ENCODE results near the gene AGBL5.

Gene AGBL5

DNA sequence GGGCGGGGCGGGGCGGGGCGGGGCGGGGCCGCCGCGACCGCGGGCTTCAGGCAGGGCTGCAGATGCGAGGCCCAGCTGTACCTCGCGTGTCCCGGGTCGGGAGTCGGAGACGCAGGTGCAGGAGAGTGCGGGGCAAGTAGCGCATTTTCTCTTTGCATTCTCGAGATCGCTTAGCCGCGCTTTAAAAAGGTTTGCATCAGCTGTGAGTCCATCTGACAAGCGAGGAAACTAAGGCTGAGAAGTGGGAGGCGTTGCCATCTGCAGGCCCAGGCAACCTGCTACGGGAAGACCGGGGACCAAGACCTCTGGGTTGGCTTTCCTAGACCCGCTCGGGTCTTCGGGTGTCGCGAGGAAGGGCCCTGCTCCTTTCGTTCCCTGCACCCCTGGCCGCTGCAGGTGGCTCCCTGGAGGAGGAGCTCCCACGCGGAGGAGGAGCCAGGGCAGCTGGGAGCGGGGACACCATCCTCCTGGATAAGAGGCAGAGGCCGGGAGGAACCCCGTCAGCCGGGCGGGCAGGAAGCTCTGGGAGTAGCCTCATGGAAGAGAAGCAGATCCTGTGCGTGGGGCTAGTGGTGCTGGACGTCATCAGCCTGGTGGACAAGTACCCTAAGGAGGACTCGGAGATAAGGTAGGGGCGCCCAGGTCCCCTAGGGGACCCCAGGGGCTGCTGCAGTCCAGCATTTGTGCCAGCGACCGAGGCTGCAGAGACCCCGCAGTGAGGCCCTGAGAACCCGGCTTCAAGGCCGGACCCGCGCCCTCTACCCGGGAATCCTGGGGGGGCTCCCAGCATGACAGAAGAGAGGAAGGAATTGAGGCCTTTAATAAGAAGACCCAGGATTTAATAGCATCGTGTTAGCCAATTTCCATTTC lies 35.5 kb downstream of the AGBL5 start, which contains the start of gene KHK:
Gene KHK (plus strand): TSS at position 49 of the 870 bp plus-strand sequence. CDS start 488 bp downstream, at position 537.
- Histone ChIP-seq H3K4me1 (ENCODE audit: insufficient read depth, low read length) (peaks cover 55% of the 10 kb centered on the region), H3K36me3 (ENCODE audit: insufficient read depth, low read length) (no peaks in the 10 kb centered on the region), H4K20me1 (ENCODE audit: insufficient read depth, low read length) (no peaks in the 10 kb centered on the region), H2AFZ (ENCODE audit: low read depth, low read length) (peak within 1 kb of the TSS; percentile 99), H3K9ac (ENCODE audit: low read depth, low read length) (peak within 1 kb of the TSS; percentile 95), H3K4me2 (ENCODE audit: insufficient read depth, low read length) (peak within 1 kb of the TSS; percentile 96), H3K27me3 (ENCODE audit: insufficient read depth, low read length, poor library complexity) (no peaks in the 10 kb centered on the region), H3K4me3 (ENCODE audit: low read depth in 1 of 2, low read length in 2 of 2) (peak within 1 kb of the TSS; percentile 35 to 72; a peak in 3 of 4 replicates), H3K27ac (ENCODE audit: low read length) (peak within 1 kb of the TSS; percentile 83), H3K79me2 (ENCODE audit: insufficient read depth, low read length) (peaks cover 10% of the 10 kb centered on the region), H3K9me3 (ENCODE audit: insufficient read depth, low read length, severe bottlenecking) (no peaks in the 10 kb centered on the region)
- ATAC-seq (ENCODE audit: insufficient read depth, low read depth) (no peak; the same call in 1 of the 3 replicates), DNase-seq (no peak)
- TF ChIP-seq CTCF (IDR thresholded peaks at IDR 0.05; ENCODE audit: borderline replicate concordance, extremely low read depth, low read length, poor library complexity, severe bottlenecking) = no peak
- no peak for TF ChIP-seq EZH2 (IDR thresholded peaks at IDR 0.05; ENCODE audit: borderline replicate concordance, low read depth, low read length, severe bottlenecking)

- no peaks in the 10 kb centered on the region for H3K9me3 ChIP-seq (ENCODE audit: insufficient read depth, low read length, severe bottlenecking)
- H3K9ac ChIP-seq (ENCODE audit: low read depth, low read length) = peak overlapping the region; percentile 95; the same call in 1 of the 2 replicates
- no peak overlapping the region for H2AFZ ChIP-seq (ENCODE audit: low read depth, low read length)
- H3K27ac ChIP-seq (ENCODE audit: low read length) = no peak overlapping the region
- peaks cover 47% of the 10 kb centered on the region for H3K4me1 ChIP-seq (ENCODE audit: insufficient read depth, low read length)
- H3K27me3 ChIP-seq (ENCODE audit: insufficient read depth, low read length, poor library complexity) = no peaks in the 10 kb centered on the region
- no peaks in the 10 kb centered on the region for H4K20me1 ChIP-seq (ENCODE audit: insufficient read depth, low read length)
- ATAC-seq (ENCODE audit: insufficient read depth, low read depth) (no peak), DNase-seq (no peak)
- H3K4me2 ChIP-seq (ENCODE audit: insufficient read depth, low read length) = peak overlapping the region; percentile 96
- peaks cover 10% of the 10 kb centered on the region for H3K79me2 ChIP-seq (ENCODE audit: insufficient read depth, low read length)
- no peak for TF ChIP-seq CTCF (IDR thresholded peaks at IDR 0.05; ENCODE audit: borderline replicate concordance, extremely low read depth, low read length, poor library complexity, severe bottlenecking)
- no peak for TF ChIP-seq EZH2 (IDR thresholded peaks at IDR 0.05; ENCODE audit: borderline replicate concordance, low read depth, low read length, severe bottlenecking)
- H3K4me3 ChIP-seq (ENCODE audit: low read depth in 1 of 2, low read length in 2 of 2) = no peak overlapping the region
- no peaks in the 10 kb centered on the region for H3K36me3 ChIP-seq (ENCODE audit: insufficient read depth, low read length)
These were observed 36.4 kb downstream of the AGBL5 start for GRCh38 chr2:27087823-27088410.

DNA sequence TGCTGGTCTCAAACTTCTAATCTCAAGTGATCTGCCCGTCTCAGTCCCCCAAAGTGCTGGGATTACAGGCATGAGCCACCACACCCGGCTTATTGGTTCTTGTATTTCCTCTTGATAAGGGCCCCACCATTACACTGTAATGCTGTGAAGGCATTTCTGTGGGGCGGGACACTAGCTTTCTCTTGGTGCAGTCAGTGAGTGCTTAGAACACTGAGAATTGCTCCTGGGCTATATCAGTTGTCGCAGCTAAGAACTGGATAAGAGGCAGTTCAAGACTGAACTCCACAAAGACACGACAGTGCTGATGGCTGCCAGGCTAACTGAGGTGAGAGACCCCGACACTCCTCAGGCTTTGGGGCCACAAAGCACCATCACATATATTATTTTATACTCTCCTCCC lies 37.2 kb downstream of the AGBL5 start:
- Histone ChIP-seq H3K79me2 (ENCODE audit: insufficient read depth, low read length) (peaks cover 10% of the 10 kb centered on the region), H4K20me1 (ENCODE audit: insufficient read depth, low read length) (no peaks in the 10 kb centered on the region), H3K36me3 (ENCODE audit: insufficient read depth, low read length) (no peaks in the 10 kb centered on the region), H3K4me3 (ENCODE audit: low read depth in 1 of 2, low read length in 2 of 2) (no peak overlapping the region), H3K9me3 (ENCODE audit: insufficient read depth, low read length, severe bottlenecking) (no peaks in the 10 kb centered on the region), H3K27me3 (ENCODE audit: insufficient read depth, low read length, poor library complexity) (no peaks in the 10 kb centered on the region), H3K9ac (ENCODE audit: low read depth, low read length) (no peak overlapping the region), H2AFZ (ENCODE audit: low read depth, low read length) (no peak overlapping the region), H3K4me1 (ENCODE audit: insufficient read depth, low read length) (peaks cover 47% of the 10 kb centered on the region), H3K4me2 (ENCODE audit: insufficient read depth, low read length) (peak overlapping the region; percentile 33; the same call in 1 of the 2 replicates), H3K27ac (ENCODE audit: low read length) (no peak overlapping the region)
- no peak for ATAC-seq (ENCODE audit: insufficient read depth, low read depth)
- no peak for TF ChIP-seq EZH2 (IDR thresholded peaks at IDR 0.05; ENCODE audit: borderline replicate concordance, low read depth, low read length, severe bottlenecking)
- DNase-seq = no peak

All from DND-41 (cell line).